HG03175 (cell line): ENCODE measurements around the gene H2AZ2.
A peak's percentile ranks its signal among the peaks of the same experiment; 100 is the strongest.
"Not testable (repeated sequence)": the region's sequence is repeated elsewhere in the genome, so short reads cannot be mapped to it uniquely, and the experiment has no call there.

Source experiments
- ATAC-seq: cut with Tn5 transposase; IDR thresholded peaks from one replicate; pipeline ENCODE4 v1.9.1; 2021; ENCODE audit warnings: mild to moderate bottlenecking, moderate library complexity; ENCODE audit not compliant: unreplicated experiment

The H2AZ2 gene

DNA sequence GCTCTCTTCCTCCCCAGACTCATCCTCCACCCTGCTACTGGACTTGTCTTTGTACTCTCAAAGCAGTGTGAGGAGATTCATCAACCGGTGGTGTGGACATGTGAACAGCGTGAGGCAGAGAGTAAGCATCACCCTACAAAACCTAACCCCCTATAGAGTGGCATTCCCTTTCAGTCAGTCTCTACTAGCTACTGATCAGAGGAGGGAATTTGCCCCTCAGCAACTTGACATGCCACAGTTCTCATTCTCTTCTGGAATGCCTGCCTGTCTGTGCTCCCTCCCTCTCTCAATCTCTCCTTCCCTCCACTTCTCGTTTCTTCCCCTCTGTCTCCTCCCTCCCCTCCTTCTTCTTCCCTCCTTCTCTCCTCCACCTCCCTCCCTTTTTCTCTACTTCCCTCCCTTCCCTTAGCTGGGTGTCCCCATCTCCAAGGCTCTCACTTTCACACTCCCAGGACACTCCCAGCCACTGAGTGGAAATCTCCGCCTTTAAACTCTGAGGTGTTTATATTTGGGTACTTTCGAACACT lies 24.6 kb downstream of the H2AZ2 start:
- ATAC-seq, result no peak

DNA sequence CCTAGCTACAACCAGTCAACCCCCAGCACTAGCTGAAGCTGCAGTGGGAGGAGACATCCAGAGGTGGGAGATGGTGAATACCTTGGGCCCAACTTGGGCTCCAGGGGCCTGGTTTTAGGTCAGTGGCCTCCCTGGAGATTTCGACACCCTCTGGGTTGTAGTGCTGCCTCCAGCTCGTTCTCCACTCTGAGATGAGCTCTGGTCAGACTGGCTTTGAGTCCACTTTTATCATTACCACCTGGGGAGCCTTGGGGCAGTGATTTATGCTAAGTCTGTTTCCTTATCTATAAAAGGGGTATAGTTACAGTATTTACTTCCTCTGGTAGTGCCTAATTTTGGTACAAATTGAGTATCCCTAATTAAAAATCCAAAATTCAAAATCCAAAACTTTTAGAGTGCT lies 28.6 kb downstream of the H2AZ2 start:
- no peak for ATAC-seq

DNA sequence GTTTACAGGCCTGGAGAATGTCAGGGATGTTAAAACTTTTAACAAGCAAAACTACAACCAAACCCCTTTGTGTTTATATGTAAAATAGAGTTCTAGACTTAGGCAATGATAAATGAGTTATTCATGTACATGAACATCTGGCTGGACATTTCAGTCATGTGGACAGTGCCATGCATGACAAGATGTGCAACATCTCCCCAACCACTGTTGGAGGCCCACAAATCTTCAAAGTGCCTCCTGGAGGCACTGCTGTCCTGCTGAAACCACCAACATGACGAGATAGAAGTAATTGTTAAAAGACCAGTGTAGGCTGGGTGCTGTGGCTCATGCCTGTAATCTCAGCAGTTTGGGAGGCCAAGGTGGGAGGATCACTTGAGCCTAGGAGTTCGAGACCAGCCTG lies 33.0 kb downstream of the H2AZ2 start:
- ATAC-seq, result no peak

DNA sequence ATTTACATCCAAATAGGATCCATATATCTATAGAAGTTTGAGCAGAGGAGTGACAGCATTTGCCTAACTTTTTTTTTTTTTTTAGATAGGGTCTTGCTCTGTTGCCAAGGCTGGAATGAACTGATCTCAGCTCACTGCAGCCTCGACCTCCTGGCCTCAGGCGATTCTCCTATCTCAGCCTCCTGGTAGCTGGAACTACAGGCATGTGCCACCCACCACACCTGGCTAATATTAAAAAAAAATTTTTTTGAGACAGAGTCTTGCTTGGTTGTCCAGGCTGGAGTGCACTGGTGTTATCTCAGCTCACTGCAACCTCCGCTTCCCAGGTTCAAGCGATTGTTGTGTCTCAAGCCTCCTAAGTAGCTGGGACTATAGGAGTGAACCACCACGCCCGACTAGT lies 36.3 kb downstream of the H2AZ2 start:
- ATAC-seq, result no peak

DNA sequence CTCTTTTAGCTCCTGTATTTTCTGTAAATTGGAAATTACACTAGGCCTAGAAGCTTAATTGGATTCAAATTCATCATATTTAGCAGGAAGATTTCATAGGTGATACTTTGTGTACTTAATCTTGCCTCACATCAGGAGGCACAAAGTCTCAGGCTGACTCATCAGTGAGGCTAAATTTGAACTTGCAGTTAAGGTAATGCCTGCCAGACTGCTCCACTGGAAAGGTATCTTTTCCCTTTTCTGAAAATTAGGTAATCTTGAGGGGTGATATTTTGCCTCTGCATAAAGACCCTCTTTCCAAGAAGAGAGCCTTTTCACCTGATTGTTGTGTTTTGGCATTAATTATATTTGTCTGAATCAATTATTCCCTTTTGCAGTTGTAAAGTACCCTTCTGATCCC lies 36.8 kb downstream of the H2AZ2 start:
- ATAC-seq, result no peak

DNA sequence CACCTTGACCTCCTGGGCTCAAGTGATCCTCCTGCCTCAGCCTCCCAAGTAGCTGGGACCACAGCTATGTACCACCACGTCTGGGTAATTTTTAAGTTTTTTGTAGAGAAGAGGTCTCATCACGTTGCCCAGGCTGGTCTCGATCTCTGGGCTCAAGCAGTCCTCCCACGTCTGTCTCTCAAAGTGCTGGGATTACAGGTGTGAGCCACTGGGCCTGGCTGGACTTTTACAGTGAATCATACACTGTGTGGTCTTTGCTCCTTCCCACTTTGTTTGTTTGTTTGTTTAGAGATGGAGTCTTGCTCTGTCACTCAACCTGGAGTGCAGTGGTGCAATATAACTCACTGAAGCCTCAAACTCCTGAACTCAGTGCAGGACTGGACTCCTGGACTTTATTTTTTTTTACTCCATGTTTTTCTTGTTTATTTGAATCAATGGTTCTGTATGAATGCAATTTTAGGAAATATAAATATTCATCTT lies 38.9 kb downstream of the H2AZ2 start:
- ATAC-seq, result no peak

DNA sequence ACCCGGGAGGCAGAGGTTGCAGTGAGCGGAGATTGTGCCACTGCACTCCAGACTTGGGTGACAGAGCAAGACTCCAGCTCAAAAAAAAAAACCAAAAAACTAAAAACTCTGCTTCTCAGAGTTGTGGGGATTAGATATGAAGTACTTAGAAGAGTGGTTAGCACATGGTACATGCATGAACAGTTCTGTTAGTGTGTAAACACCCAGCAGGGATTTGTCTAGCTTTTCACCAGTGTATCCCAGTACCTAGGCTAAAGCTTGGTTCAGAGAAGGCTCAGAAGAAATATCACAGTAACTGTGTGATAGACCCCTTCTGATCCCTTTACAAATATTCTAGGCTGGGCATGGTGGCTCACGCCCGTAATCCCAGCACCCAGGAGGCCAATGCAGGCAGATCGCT lies 41.9 kb downstream of the H2AZ2 start:
- ATAC-seq, result no peak

DNA sequence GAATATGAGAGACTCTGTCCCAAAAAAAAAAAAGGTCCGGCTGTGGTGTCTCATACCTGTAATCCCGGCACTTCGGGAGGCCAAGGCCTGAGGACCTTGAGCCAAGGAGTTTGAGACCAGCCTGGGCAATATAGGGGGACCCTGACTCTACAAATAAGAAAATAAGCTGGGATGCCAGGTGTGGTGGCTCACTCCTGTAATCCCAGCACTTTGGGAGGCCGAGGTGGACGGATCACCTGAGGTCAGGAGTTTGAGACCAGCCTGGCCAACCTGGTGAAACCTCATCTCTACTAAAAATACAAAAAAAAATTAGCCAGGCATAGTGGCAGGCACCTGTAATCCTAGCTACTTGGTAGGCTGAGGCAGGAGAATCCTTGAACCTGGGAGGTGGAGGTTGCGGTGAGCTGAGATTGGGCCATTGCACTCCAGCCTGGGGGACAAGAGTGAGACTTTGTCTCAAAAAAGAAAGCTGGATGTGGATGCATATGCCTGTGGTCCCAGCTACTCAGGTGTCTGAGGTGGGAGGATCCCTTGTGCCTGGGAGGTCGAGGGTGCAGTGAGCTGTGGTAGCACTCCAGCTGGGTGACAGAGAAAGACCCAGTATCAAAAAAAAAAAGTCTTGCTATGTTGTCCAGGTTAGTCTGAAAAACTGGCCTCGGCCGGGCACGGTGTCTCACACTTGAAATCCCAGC lies 43.9 kb downstream of the H2AZ2 start:
- not testable (repeated sequence) for ATAC-seq

DNA sequence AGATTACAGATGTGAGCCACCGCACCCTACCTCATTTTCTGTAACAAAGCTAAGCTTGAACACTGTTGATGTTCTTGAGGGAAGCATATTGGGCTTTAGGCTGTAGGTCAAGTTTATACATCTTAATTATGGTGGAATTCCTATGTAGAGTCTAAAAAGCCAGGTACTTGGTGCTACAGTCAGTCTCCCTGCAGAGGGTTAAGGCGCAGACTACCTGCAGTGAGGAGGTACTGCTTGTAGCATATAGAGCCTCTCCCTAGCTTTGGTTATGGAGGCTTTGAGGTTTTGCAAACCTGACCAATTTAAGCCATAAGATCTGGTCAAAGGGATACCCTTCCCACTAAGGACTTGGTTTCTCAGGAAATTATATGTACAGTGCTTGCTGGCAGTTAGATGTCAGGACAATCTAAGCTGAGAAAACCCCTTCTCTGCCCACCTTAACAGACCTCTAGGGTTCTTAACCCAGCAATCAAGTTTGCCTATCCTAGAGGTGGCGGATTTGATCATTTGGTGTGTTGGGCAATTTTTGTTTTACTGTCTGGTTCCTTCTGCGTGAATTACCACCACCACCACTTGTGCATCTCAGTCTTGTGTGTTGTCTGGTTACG lies 45.4 kb downstream of the H2AZ2 start:
- ATAC-seq, result no peak

DNA sequence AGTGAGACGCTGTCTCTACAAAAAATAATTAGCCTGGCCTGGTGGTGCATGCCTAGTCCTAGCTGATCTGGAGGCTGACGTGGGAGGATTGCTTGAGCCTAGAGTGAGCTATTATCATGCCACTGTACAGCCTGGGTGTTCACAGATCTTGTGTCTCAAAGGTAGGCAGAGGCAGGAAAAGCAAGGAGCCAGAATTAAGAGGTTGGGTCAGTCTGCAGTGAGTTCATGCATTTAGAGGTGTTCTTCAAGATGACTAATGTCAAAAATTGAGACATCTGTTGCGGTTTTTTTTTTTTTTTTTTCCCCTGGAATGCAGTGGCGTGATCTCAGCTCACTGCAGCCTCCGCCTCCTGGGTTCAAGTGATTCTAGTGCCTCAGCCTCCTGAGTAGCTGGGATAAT lies 46.0 kb downstream of the H2AZ2 start:
- no peak for ATAC-seq

DNA sequence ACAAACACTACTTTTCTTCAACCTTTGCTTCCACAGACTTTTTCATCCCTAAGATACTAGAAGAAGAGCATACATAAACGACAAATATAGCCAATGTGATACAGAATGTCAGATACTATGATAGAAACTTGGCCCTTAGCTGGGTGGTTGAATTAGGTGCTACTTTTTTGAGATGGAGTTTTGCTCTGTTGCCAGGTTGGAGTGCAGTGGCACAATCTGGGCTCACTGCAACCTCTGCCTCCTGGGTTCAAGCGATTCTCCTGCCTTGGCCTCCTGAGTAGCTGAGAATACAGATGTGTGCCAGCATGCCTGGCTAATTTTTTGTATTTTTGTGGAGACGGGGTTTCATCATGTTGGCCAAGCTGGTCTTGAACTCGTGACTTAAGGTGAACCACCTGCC lies 47.9 kb downstream of the H2AZ2 start:
- no peak for ATAC-seq

DNA sequence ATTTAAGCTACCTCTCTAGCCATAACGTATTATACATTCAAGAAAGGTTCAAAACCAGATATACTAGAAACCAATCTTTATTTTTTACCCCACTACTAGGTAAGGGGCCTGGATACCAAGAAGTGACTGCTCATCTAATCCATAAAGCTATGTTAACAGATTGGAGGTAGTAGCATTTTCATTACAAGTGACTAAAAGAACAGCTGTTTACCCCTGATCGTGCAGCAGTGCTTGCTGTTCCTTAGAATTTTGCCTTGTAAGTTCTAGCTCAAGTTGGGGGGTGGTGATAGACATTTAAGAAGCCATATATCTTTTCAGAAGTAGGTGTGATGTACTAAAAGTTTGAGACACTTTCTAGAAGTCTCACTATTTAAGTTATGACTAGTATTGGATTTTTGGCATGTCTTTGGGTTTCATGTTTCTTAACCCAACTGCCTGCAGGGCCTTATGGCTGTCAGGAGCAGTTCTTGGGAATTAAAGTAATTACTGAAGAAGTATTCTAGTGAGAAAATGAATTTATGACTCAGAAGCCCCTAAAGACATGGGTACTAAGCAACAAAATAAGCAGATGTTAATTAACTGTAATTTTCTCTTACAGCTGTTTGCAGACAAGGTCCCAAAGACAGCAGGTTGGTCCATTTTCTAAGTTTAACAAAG lies 49.1 kb downstream of the H2AZ2 start:
- no peak for ATAC-seq

DNA sequence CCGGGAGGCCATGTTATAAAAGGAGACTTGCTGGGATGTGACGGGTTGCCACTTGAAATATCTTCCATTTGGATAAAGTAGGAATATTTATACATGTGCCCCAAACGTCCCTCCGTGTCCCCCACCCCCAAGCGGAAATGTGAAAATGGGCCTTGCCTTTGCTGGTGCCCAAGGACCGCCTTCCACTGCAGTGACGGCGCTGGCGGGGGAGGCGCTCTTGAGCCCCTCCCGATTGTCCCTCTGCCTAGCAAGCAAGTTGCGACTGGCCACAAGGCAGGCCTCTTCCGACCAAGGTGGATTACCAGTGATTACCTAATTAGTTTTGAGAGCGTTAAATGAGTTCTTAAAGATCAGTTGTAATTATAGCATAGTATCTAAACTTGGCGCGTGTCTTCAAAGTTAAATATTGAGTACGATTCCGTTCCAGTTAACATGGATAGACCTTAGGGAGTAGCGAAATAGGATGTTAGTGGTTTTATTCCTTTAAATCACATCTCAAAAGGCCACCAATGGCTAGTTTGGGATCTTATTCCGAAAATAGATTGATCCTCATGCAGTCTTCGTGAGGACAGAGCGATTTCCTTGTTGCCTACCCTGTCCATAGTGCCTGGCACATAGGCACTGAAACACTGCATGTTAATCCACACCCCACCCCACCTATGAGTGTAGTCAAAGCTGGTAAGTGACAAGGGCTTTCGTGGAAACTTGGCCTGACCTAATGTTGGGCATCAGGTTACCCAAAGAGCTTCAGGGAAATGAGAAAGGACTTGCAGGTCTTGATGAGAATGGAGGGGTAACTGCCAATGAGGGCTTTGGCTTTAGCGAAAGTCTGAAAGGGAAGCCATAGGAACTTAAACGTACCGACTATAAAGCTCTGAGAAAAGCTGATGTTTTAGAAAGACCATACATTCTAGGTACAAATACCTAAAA lies 50.3 kb downstream of the H2AZ2 start:
- ATAC-seq, result peak; percentile 52

DNA sequence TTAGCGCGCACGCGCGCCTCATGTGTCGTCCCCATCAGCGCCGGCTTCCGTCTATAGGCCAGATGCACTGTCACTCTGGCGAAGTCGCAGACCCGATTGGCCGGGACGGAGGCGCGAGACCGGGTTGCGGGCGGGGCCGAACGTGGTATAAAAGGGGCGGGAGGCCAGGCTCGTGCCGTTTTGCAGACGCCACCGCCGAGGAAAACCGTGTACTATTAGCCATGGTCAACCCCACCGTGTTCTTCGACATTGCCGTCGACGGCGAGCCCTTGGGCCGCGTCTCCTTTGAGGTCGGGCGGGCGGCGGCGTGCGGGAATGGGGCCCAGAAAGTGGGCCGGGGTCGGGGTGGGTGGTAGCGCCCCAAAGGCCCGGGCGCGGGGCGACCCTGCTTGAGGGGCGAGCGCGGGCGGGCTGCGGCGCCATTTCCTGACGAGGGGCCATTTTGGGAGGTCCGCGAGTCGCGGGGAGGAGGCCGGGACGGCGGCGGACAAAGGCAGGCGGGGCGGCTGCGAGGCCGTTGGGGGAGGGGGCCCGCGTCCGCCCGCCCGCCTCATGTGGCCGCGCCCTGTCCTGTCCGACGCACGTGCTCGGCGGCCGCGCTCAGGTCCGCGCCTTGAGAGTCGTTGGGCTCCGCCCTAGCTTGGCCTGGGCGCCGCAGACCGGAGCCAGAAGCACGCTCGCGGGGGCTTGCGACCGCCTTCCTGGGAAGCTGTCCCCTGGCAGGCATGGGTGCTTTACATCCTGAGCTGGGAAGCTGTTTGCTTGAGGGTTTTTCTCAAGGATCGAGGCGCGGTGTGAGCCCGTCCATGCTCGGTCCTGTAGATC lies 51.2 kb downstream of the H2AZ2 start, which contains the start of gene PPIA:
TSS of gene PPIA (plus strand) at position 178 of the 825 bp plus-strand sequence. CDS start at position 222, 44 bp downstream.
- peak; percentile 87 for ATAC-seq

DNA sequence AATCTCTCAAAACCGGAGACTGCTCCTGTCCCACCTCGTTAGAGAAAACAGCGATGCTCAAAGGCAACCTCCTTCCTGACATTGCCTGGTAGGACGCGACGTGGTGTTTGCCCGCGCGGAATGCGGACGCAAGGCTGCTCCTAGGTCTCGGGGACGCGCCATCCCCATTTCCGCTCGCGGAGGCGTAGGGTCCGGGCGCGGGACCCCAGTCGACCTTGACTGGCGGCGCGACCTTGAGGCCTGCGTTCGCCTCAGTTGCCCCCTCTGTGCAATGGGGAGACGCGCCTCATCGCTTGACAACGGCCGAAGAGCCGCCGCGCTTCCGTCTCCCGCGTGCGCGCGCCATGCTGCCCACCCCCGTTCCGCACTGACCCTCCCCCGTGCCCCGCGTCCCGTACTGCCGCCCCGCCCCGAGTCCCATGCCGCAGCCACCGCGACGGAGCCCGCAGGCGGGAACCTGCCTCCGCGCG lies 51.8 kb downstream of the H2AZ2 start:
- no peak for ATAC-seq

DNA sequence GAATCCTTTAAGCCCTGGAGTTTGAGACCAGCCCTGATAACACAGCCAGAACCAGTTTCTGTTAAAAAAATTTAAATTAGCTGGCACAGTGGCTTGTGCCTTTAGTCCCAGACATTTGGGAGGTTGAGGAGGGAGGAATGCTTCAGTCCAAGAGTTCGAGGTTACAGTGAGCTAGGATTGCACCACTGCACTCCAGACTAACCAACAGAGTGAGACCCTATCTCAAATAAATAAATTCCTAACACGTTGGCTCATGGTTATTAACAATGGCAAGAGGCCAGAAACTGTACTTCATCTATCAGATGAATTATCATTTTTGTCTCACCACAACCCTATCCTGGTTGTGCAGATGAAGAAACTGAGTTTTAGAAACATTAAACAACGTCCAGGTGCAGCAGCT lies 53.6 kb downstream of the H2AZ2 start:
- ATAC-seq, result no peak

DNA sequence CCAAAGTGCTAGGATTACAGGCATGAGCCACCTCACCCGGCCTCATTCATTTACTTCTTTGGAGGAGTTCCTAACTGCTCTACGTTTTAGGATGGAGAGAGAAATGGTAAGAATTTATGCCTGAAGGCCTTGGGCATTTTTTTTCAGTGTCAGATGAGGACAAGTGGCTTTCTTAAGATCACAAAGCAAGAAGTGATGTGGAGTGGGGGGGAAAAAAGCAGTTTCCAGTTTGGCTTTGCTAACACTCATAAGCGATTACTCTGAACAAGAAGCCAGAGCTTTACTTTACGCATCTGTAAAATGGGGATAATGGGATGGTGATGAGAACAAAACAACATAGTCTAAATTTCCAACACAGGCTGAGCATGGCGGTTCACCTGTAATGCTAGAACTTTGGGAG lies 54.0 kb downstream of the H2AZ2 start:
- ATAC-seq, result no peak

DNA sequence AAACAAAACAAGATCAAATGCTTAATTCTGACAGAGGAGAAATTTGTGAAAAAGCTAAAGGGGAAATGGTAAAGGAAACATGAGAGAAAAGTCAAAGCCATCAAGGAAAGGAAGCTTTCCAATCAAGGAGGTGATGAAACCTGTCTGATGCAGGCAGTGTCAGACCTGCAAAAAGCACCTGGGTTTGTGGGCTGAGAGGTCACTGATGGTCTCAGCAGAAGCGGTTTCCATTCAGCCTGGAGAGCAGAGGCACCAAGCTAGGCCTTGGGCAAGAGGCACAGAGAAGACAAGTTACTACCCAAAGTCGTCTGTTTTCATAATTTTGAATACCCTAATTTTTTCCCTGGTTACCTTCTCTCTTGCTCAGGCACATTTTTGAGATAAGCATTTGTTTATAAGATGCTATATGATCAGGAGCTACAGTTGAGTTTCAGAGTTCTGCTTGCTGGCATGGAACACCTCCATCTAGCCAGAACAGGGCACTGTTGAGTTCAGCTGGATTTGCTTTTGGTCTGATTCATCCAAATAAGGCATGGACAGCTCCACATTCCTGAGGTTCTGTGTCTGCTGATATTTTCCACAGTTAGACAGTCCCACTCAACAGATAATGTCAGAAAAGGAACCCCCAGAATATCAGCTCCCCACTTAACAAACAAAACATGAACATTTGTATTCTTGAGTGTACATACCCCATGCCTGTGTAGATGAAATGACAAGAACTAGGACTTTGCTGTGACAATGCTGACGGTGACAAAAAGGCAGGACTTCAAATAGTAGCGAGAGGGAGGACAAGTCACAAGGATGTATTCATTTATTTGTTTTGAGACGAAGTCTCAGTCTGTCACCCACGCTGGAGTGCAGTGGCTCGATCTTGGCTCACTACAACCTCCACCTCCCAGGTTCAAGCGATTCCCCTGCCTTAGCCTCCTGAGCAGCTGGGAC lies 56.3 kb downstream of the H2AZ2 start:
- no peak for ATAC-seq

DNA sequence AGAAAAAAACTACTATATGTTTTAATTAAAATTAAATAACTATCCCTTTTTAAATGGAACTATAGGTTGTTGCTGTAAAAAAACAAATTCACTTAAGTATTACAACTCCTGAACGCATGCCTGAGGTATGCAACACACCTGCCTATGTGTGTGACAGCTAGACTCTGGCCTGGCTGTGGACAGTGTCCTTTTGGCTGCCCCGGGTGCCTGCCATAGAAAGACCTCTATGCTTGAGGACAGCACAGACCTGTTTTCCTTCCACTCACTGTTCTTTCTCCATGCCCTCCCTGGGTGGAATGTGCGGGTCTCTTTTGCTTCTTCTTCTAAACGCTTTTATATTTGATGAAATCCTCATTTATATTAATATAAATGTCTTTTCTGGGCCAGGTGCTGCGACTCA lies 57.9 kb downstream of the H2AZ2 start:
- no peak for ATAC-seq
